Lower leg skin (tissue), 3 donors: ENCODE measurements around the gene SNX9.

Experiments
- CTCF ChIP-seq, 3 donors: fragments of 450-650 bp; IDR thresholded peaks; one replicate each; pipeline ENCODE4 v1.5.1; 2016; ENCODE audit warnings: antibody characterized with exemption in 3 of 3, mild to moderate bottlenecking in 3 of 3, moderate library complexity in 2 of 3
- POLR2A ChIP-seq, 2 donors: fragments of 450-650 bp; IDR thresholded peaks; one replicate each; pipeline ENCODE4 v1.6.1; 2016 to 2017; ENCODE audit warnings: antibody characterized with exemption in 2 of 2, mild to moderate bottlenecking in 1 of 2, moderate library complexity in 1 of 2

- TF ChIP-seq CTCF (IDR thresholded peaks at IDR 0.05) (no peak), POLR2A (IDR thresholded peaks at IDR 0.05) (no peak)
Measured at GRCh38 chr6:157905590-157906342, 82.7 kb downstream of the SNX9 start.
